HEK293 (cell line): ENCODE results near the gene ENO4.
A peak's percentile ranks its signal among the peaks of the same experiment; 100 is the strongest.

Experiments
- BCL11A ChIP-seq: fragments of 450-650 bp; formaldehyde crosslinking; IDR thresholded peaks from 2 replicates; pipeline ENCODE4 v1.5.1; 2016; ENCODE audit warnings: low read depth, missing biosample characterization, missing genetic modification characterization
- BCL11B ChIP-seq: fragments of 450-650 bp; formaldehyde crosslinking; IDR thresholded peaks from 2 replicates; pipeline ENCODE4 v1.5.1; 2016; ENCODE audit warnings: low read depth, missing biosample characterization, missing genetic modification characterization
- GLI2 ChIP-seq: fragments of 450-650 bp; formaldehyde crosslinking; IDR thresholded peaks from 2 replicates; pipeline ENCODE4; 2017; ENCODE audit warnings: missing biosample characterization, missing genetic modification characterization, low read depth, borderline replicate concordance
- IKZF3 ChIP-seq: fragments of 450-650 bp; IDR thresholded peaks from 2 replicates; pipeline ENCODE4 v1.5.0; 2018; ENCODE audit warnings: missing biosample characterization, mild to moderate bottlenecking, missing genetic modification characterization, moderate library complexity
- KLF8 ChIP-seq: fragments of 450-650 bp; formaldehyde crosslinking; IDR thresholded peaks from 2 replicates; pipeline ENCODE4 v1.5.1; 2016; ENCODE audit warnings: missing biosample characterization, missing genetic modification characterization
- ZBTB20 ChIP-seq: fragments of 450-650 bp; formaldehyde crosslinking; IDR thresholded peaks from 2 replicates; pipeline ENCODE4 v1.5.1; 2016; ENCODE audit warnings: missing biosample characterization, missing genetic modification characterization
- ZBTB21 ChIP-seq: fragments of 450-650 bp; formaldehyde crosslinking; IDR thresholded peaks from 2 replicates; pipeline ENCODE4 v1.5.1; 2017; ENCODE audit warnings: missing biosample characterization, missing genetic modification characterization
- ZFHX2 ChIP-seq: fragments of 450-650 bp; formaldehyde crosslinking; conservative IDR thresholded peaks from 2 replicates; pipeline ENCODE4 v1.5.1; 2016; ENCODE audit warnings: missing biosample characterization, missing genetic modification characterization
- ZNF10 ChIP-seq: fragments of 450-650 bp; formaldehyde crosslinking; IDR thresholded peaks from 2 replicates; pipeline ENCODE4 v1.5.1; 2017; ENCODE audit warnings: missing biosample characterization, missing genetic modification characterization
- ZNF16 ChIP-seq: fragments of 450-650 bp; formaldehyde crosslinking; IDR thresholded peaks from 2 replicates; pipeline ENCODE4 v1.5.1; 2016; ENCODE audit warnings: low read depth, missing biosample characterization, missing genetic modification characterization
- ZNF184 ChIP-seq: fragments of 450-650 bp; IDR thresholded peaks from 2 replicates; pipeline ENCODE4 v1.5.1; 2018; ENCODE audit warnings: missing biosample characterization, mild to moderate bottlenecking, missing genetic modification characterization
- ZNF19 ChIP-seq: fragments of 450-650 bp; formaldehyde crosslinking; IDR thresholded peaks from 2 replicates; pipeline ENCODE4; 2016; ENCODE audit warnings: missing biosample characterization, missing genetic modification characterization, low read depth
- ZNF266 ChIP-seq: fragments of 450-650 bp; formaldehyde crosslinking; IDR thresholded peaks from 2 replicates; pipeline ENCODE4 v1.5.1; 2016; ENCODE audit warnings: missing biosample characterization, missing genetic modification characterization, low read depth
- ZNF280D ChIP-seq: fragments of 450-650 bp; formaldehyde crosslinking; IDR thresholded peaks from 2 replicates; pipeline ENCODE4 v1.5.1; 2016; ENCODE audit warnings: missing biosample characterization, missing genetic modification characterization
- ZNF362 ChIP-seq: fragments of 450-650 bp; formaldehyde crosslinking; IDR thresholded peaks from 2 replicates; pipeline ENCODE4 v1.5.1; 2016; ENCODE audit warnings: missing biosample characterization, missing genetic modification characterization
- ZNF391 ChIP-seq: fragments of 450-650 bp; formaldehyde crosslinking; IDR thresholded peaks from 2 replicates; pipeline ENCODE4 v1.5.1; 2016; ENCODE audit warnings: low read depth, missing biosample characterization, missing genetic modification characterization, borderline replicate concordance
- ZNF404 ChIP-seq: fragments of 450-650 bp; formaldehyde crosslinking; IDR thresholded peaks from 2 replicates; pipeline ENCODE4 v1.5.1; 2017; ENCODE audit warnings: missing biosample characterization, missing genetic modification characterization
- ZNF423 ChIP-seq: fragments of 450-650 bp; formaldehyde crosslinking; IDR thresholded peaks from 2 replicates; pipeline ENCODE4 v1.5.1; 2016; ENCODE audit warnings: missing biosample characterization, missing genetic modification characterization
- ZNF544 ChIP-seq: fragments of 450-650 bp; formaldehyde crosslinking; IDR thresholded peaks from 2 replicates; pipeline ENCODE4 v1.5.0; 2017; ENCODE audit warnings: missing biosample characterization, missing genetic modification characterization
- ZNF555 ChIP-seq: fragments of 450-650 bp; formaldehyde crosslinking; conservative IDR thresholded peaks from 2 replicates; pipeline ENCODE4 v1.5.1; 2017; ENCODE audit warnings: missing biosample characterization, mild to moderate bottlenecking, missing genetic modification characterization, inconsistent platforms
- ZNF660 ChIP-seq: fragments of 450-650 bp; IDR thresholded peaks from 2 replicates; pipeline ENCODE4 v1.5.1; 2018; ENCODE audit warnings: missing biosample characterization, mild to moderate bottlenecking, missing genetic modification characterization
- ZNF785 ChIP-seq: fragments of 450-650 bp; formaldehyde crosslinking; IDR thresholded peaks from 2 replicates; pipeline ENCODE4 v1.5.1; 2016; ENCODE audit warnings: missing biosample characterization, missing genetic modification characterization
- ZNF843 ChIP-seq: fragments of 450-650 bp; formaldehyde crosslinking; IDR thresholded peaks from 2 replicates; pipeline ENCODE4 v1.5.1; 2016; ENCODE audit warnings: missing biosample characterization, missing genetic modification characterization
- TF ChIP-seq, protein P1 (sequence below): fragments of 450-650 bp; formaldehyde crosslinking; IDR thresholded peaks from 2 replicates; pipeline ENCODE4 v1.5.1; 2017; ENCODE audit warnings: missing biosample characterization, mild to moderate bottlenecking, missing genetic modification characterization, moderate library complexity
- TF ChIP-seq, protein P2 (sequence below): fragments of 450-650 bp; formaldehyde crosslinking; conservative IDR thresholded peaks from 2 replicates; pipeline ENCODE4 v1.5.1; 2016; ENCODE audit warnings: low read depth, missing biosample characterization, missing genetic modification characterization
- TF ChIP-seq, protein P3 (sequence below): fragments of 450-650 bp; formaldehyde crosslinking; IDR thresholded peaks from 2 replicates; pipeline ENCODE4 v1.5.1; 2017; ENCODE audit warnings: missing biosample characterization, missing genetic modification characterization
- TF ChIP-seq, protein P4 (sequence below): fragments of 450-650 bp; formaldehyde crosslinking; IDR thresholded peaks from 2 replicates; pipeline ENCODE4 v1.5.1; 2016; ENCODE audit warnings: missing biosample characterization, missing genetic modification characterization, low read depth

ENO4 gene

DNA sequence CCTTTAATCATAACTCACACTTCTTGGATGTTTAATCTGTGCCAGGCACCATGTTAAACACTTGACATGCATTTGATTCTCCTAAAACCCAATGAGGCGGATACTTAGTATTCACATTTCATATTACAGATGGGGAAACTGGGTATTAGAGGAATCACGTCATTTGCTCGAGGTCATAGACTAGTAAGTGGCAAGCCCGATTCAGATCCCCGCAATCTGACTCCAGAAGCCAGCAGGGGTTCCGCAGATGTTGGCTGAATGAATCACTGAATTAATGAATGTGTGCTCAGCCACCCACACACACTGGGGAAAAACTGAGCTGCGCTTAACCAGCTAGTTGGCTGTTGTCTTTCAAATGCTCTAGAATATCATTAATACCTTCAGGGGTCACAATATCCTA, 22.5 kb upstream of the ENO4 start (continued):
- TF ChIP-seq, protein P1, sequence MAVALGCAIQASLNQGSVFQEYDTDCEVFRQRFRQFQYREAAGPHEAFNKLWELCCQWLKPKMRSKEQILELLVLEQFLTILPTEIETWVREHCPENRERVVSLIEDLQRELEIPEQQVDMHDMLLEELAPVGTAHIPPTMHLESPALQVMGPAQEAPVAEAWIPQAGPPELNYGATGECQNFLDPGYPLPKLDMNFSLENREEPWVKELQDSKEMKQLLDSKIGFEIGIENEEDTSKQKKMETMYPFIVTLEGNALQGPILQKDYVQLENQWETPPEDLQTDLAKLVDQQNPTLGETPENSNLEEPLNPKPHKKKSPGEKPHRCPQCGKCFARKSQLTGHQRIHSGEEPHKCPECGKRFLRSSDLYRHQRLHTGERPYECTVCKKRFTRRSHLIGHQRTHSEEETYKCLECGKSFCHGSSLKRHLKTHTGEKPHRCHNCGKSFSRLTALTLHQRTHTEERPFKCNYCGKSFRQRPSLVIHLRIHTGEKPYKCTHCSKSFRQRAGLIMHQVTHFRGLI (tag by site-specific recombination): peak; percentile 58; the same call in 1 of the 2 replicates
- TF ChIP-seq ZNF16 (tag by site-specific recombination): no peak
- peak; percentile 53; the same call in 1 of the 2 replicates for TF ChIP-seq ZNF660
- TF ChIP-seq IKZF3 (tag by site-specific recombination): no peak
- peak; percentile 77 for TF ChIP-seq ZNF843 (tag by site-specific recombination)
- peak; percentile 83; the same call in 1 of the 2 replicates for TF ChIP-seq BCL11A
- peak; percentile 65; the same call in 1 of the 2 replicates for TF ChIP-seq ZNF391 (tag by site-specific recombination)
- TF ChIP-seq ZNF785: no peak
- TF ChIP-seq GLI2 (tag by site-specific recombination): peak; percentile 73; the same call in 1 of the 2 replicates
- TF ChIP-seq, protein P2, sequence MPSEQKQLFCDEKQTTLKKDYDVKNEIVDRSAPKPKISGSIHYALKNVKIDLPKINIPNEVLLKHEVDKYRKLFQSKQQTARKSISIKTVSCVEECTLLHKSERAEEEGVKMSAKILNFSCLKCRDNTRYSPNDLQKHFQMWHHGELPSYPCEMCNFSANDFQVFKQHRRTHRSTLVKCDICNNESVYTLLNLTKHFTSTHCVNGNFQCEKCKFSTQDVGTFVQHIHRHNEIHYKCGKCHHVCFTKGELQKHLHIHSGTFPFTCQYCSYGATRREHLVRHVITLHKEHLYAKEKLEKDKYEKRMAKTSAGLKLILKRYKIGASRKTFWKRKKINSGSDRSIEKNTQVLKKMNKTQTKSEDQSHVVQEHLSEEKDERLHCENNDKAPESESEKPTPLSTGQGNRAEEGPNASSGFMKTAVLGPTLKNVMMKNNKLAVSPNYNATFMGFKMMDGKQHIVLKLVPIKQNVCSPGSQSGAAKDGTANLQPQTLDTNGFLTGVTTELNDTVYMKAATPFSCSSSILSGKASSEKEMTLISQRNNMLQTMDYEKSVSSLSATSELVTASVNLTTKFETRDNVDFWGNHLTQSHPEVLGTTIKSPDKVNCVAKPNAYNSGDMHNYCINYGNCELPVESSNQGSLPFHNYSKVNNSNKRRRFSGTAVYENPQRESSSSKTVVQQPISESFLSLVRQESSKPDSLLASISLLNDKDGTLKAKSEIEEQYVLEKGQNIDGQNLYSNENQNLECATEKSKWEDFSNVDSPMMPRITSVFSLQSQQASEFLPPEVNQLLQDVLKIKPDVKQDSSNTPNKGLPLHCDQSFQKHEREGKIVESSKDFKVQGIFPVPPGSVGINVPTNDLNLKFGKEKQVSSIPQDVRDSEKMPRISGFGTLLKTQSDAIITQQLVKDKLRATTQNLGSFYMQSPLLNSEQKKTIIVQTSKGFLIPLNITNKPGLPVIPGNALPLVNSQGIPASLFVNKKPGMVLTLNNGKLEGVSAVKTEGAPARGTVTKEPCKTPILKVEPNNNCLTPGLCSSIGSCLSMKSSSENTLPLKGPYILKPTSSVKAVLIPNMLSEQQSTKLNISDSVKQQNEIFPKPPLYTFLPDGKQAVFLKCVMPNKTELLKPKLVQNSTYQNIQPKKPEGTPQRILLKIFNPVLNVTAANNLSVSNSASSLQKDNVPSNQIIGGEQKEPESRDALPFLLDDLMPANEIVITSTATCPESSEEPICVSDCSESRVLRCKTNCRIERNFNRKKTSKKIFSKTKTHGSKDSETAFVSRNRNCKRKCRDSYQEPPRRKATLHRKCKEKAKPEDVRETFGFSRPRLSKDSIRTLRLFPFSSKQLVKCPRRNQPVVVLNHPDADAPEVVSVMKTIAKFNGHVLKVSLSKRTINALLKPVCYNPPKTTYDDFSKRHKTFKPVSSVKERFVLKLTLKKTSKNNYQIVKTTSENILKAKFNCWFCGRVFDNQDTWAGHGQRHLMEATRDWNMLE: no peak
- TF ChIP-seq ZNF423 (tag by site-specific recombination): no peak
- TF ChIP-seq, protein P3, sequence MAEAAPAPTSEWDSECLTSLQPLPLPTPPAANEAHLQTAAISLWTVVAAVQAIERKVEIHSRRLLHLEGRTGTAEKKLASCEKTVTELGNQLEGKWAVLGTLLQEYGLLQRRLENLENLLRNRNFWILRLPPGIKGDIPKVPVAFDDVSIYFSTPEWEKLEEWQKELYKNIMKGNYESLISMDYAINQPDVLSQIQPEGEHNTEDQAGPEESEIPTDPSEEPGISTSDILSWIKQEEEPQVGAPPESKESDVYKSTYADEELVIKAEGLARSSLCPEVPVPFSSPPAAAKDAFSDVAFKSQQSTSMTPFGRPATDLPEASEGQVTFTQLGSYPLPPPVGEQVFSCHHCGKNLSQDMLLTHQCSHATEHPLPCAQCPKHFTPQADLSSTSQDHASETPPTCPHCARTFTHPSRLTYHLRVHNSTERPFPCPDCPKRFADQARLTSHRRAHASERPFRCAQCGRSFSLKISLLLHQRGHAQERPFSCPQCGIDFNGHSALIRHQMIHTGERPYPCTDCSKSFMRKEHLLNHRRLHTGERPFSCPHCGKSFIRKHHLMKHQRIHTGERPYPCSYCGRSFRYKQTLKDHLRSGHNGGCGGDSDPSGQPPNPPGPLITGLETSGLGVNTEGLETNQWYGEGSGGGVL (tag by site-specific recombination): no peak
- TF ChIP-seq ZNF184 (tag by site-specific recombination): peak; percentile 92
- no peak for TF ChIP-seq ZNF544 (tag by site-specific recombination)
- TF ChIP-seq ZNF555 (tag by site-specific recombination): no peak
- TF ChIP-seq ZNF266 (tag by site-specific recombination): no peak
- TF ChIP-seq, protein P4, sequence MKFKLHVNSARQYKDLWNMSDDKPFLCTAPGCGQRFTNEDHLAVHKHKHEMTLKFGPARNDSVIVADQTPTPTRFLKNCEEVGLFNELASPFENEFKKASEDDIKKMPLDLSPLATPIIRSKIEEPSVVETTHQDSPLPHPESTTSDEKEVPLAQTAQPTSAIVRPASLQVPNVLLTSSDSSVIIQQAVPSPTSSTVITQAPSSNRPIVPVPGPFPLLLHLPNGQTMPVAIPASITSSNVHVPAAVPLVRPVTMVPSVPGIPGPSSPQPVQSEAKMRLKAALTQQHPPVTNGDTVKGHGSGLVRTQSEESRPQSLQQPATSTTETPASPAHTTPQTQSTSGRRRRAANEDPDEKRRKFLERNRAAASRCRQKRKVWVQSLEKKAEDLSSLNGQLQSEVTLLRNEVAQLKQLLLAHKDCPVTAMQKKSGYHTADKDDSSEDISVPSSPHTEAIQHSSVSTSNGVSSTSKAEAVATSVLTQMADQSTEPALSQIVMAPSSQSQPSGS (tag by site-specific recombination): peak; percentile 81
- peak; percentile 66 for TF ChIP-seq ZFHX2 (tag by site-specific recombination)
- no peak for TF ChIP-seq ZNF280D (tag by site-specific recombination)
- peak; percentile 64; the same call in 1 of the 2 replicates for TF ChIP-seq KLF8 (tag by site-specific recombination)
- no peak for TF ChIP-seq ZNF362
- TF ChIP-seq ZBTB20: peak; percentile 74
- TF ChIP-seq ZBTB21 (tag by site-specific recombination): peak; percentile 85
- no peak for TF ChIP-seq ZNF404 (tag by site-specific recombination)
- TF ChIP-seq BCL11B (tag by site-specific recombination): 0 out of 2 replicates have a peak, but pooled peaks have one; percentile 33
- peak; percentile 75 for TF ChIP-seq ZNF10 (tag by site-specific recombination)
- no peak for TF ChIP-seq ZNF19 (tag by site-specific recombination)
